ENCODE measurements around the gene USP51.
A peak's percentile ranks its signal among the peaks of the same experiment; 100 is the strongest.
"Not testable (repeated sequence)": the region's sequence is repeated elsewhere in the genome, so short reads cannot be mapped to it uniquely, and the experiment has no call there.

USP51 gene

DNA sequence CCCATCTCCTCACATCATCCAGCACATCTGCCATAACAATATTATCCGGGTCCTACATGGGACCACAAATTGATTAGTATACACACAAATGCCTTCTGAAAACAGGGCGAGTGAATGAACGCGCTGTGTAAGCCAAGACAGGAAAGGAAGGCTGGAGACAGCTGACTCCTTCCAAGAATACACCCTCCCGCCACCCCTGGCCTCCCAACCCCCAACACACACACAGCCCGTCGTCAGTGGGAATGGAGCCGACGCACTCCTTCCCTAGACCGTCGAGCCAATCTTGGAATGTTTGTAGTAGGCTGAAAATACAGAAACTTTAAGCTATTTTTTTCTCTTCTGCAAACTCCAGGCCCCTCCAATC lies 38.0 kb downstream of the USP51 start:
- H3K4me3 Mint-ChIP-seq, result peak overlapping the region; percentile 93
- H3K27ac Mint-ChIP-seq, result peak overlapping the region; percentile 86
- DNase-seq (ENCODE audit: low spot score), result no peak
- peaks cover 15% of the 10 kb centered on the region for H3K4me1 Mint-ChIP-seq (ENCODE audit: low read depth)
- H3K9me3 Mint-ChIP-seq, result peaks cover 4% of the 10 kb centered on the region
- peaks cover 3% of the 10 kb centered on the region for H3K27me3 Mint-ChIP-seq (ENCODE audit: low read depth)
- H3K36me3 Mint-ChIP-seq (ENCODE audit: low read depth), result no peaks in the 10 kb centered on the region

GRCh38 chrX:55451141-55451540 lies 38.5 kb downstream of the USP51 start:
- peaks cover 15% of the 10 kb centered on the region for H3K4me1 Mint-ChIP-seq (ENCODE audit: low read depth)
- peak overlapping the region; percentile 93 for H3K4me3 Mint-ChIP-seq

DNA sequence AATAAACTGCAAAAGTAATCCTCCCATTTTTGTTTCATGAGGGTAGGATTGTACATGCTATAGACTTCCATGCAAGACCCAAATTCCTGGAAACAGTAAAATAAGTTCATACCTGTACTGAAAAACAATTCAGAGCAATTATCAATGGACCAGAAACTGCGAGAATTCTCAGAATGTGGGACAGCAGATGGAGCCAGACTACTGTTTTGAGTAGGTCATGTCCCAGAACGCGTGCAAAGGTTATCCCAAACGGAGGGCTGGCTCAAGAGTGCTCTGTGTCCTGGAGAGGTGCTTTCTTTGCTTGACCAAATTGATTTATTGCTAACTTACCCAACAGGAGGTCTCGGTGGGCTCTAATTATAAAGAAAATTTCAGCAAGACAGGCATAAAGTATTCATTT lies 39.4 kb downstream of the USP51 start:
- peaks cover 15% of the 10 kb centered on the region for H3K4me1 Mint-ChIP-seq (ENCODE audit: low read depth)
- no peak overlapping the region for H3K4me3 Mint-ChIP-seq
- no peak overlapping the region for H3K27ac Mint-ChIP-seq
- H3K36me3 Mint-ChIP-seq (ENCODE audit: low read depth), result no peaks in the 10 kb centered on the region
- H3K27me3 Mint-ChIP-seq (ENCODE audit: low read depth), result peaks cover 9% of the 10 kb centered on the region
- peaks cover 4% of the 10 kb centered on the region for H3K9me3 Mint-ChIP-seq
- no peak for DNase-seq (ENCODE audit: low spot score)

More at GRCh38 chrX:55451141-55451540, 38.5 kb downstream of the USP51 start:
- H3K27ac Mint-ChIP-seq, result no peak overlapping the region
- H3K27me3 Mint-ChIP-seq (ENCODE audit: low read depth), result peaks cover 5% of the 10 kb centered on the region
- H3K36me3 Mint-ChIP-seq (ENCODE audit: low read depth), result no peaks in the 10 kb centered on the region
- peaks cover 4% of the 10 kb centered on the region for H3K9me3 Mint-ChIP-seq
- no peak for DNase-seq (ENCODE audit: low spot score)

GRCh38 chrX:55443468-55443867 lies 46.2 kb downstream of the USP51 start:
- H3K4me1 Mint-ChIP-seq (ENCODE audit: low read depth); H3K36me3 Mint-ChIP-seq (ENCODE audit: low read depth); H3K27ac Mint-ChIP-seq; DNase-seq (ENCODE audit: low spot score); H3K4me3 Mint-ChIP-seq; H3K9me3 Mint-ChIP-seq: not testable (repeated sequence)
- H3K27me3 Mint-ChIP-seq (ENCODE audit: low read depth), result peaks cover 11% of the 10 kb centered on the region

Data from T-helper 2 cell treated with Interferon-gamma antibody and Interleukin-4, amounts not matched to agents 5 μg/mL and 100 μg/mL, for 36 hours (primary cell).